ENCODE results near the gene RNF26.

Gene RNF26

DNA sequence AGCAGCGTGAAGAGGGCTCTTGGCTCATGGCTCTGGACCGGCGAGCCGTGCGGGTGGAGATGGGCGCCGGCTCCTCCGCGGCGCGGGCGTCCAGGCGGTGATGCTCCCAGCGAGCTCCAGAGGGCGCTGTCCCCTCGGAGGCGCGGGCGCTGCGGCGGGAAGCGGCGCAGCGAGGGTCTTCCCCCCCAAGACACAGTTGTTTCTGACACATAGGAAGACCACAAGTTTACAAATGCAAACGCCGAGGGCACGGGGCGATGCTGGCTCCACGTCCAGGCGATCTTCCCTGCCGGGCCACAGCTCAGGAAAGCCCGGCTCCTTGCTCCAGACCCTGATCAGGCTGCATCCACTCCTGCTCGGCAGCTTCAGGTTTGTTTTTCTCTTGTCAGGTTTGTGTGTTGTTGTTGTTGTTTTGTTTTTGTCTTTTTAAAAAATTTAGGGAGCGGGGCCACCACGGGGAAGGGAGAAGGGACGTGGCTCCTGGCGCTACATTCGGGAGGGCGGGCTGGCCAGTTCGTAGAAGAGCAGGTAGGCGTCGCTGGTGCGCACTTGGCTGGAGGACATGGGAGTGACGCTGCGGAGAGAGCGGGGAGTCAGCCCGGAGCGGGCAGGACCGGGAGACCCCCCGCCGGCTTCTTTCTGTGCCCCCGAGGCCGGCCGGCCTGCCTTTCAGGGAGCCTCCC lies 22.2 kb downstream of the RNF26 start:
- peak; percentile 71 for DNase-seq

GRCh38 chr11:119357074-119357473 lies 22.7 kb downstream of the RNF26 start:
- DNase-seq: no peak

DNA sequence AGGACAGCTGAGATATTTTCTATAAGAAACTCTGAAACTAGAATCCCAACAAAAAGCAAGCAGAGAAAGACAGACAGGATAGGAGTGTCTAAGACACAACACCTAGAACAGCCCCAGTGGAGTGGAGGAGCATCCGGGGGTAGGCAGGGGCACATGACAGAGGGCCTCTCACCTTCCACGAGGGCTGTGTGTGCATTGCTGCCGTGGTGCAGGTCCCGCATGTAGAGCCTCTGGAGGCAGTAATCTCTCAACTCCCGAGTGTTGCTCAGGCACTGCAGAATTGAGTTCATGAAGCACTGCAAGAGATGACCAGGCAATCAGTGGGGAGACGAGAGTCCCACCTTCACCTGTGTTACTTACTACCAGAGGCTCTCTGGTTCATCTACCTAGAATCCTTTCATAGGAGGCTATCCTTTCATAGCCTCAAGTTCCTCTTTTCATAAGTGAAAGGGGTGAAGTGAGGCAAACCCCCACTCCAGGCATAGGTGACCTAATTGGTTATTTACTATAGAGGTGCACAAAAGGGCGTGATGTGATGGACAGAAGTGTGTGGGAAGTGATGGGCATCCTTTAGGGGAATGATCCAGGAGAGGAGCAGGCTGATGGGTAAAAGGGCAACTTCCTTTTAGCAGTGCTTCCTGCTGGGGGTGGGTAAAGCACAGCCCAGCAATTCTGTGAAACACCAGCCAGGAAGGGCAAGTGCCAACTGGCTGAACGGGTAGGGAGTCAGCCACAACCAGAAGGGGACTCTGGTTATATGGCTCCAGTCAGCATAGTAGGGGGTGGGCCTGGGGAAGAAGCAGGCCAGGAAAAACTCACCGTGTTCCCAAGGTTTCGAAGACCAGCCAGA lies 25.3 kb downstream of the RNF26 start:
- no peak for DNase-seq

DNA sequence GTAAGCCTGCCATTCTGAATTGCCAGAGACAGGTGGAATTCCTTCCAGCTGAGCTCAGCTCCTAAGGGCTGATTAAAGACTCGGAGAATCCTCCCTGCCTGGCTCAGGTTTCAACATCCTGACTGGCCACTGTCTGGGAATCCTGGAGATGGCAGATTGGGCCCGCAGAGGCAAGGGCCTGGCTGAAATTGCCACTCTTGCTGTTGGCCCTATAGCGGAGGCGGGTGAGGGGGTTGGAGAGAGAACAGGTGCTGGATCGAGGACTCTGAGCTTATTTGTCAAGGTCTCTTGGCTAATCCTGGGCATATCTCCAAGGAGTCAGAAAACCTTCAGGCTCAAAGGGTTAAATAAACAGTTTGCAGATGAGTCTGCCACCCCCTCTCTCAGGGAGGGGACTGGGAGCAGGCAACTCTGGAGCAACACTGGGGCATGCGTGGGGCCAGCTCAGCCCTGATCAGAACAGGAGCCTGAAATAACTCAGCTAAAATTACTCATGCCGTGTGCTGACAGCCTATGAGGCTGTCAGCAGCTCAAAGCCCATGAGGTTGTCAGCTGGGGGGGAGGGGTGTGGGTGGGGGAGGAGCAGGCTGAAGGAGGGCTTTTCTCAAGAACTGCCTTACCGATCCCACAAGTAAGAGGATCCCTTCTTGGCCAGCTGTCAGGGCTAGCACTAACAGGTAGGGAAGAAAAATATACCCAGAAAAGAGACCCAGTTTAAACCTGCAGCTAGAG lies 26.9 kb downstream of the RNF26 start:
- DNase-seq: no peak

GRCh38 chr11:119361941-119362725 lies 27.8 kb downstream of the RNF26 start:
- DNase-seq: no peak

GRCh38 chr11:119362741-119363080 lies 28.4 kb downstream of the RNF26 start:
- DNase-seq: no peak

GRCh38 chr11:119363081-119363850 lies 28.9 kb downstream of the RNF26 start:
- no peak for DNase-seq

- peak; percentile 65 for DNase-seq
Observed at GRCh38 chr11:119363851-119364590, 29.7 kb downstream of the RNF26 start.

DNA sequence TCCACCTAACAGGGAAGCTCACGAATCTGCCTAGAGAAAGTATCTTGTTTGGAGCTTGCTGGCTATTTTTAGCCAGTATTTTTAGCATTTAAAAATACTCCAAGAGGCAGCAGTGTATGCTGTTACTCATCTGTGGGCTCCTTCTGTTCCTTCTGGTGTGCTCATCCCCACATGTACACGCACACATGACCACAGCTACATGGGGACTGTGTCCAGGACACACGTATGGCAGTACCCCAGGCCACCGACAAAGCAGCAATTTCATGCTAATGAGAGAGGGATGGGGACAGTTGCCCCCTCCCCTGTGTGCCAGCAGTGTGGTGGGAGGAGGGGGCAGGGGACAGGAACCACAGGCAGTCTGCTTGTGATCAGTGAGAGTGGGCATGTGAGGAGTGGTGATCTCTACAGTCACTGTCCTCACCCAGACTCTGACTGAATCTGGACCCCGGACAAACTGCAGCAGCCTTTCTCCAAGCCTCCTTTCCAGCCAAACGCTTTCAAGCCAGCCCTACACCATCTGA lies 30.8 kb downstream of the RNF26 start:
- DNase-seq: no peak

- DNase-seq: no peak
Observed at GRCh38 chr11:119366690-119367620, 32.6 kb downstream of the RNF26 start.

DNA sequence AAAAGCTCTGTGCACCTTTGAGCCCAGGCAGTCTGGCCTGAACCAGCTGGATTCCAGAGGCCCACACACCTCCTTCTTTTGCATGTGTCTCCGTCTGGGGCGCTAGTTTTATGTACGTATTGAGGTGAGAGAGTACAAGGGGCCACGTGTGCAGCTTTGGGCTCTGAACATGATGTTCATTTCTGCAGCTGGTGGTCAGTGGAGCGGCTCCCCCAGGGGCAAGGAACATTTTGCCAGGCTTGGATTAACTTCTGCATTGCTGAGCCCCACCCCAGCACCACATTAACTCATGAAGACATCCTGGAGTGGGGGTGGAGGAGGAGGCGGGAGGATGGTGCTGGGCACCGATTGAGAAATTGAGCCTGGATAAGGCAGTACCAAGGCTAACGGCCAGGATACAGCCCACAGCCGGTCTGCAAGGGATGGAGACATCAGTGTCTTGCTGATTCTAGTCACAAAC lies 33.4 kb downstream of the RNF26 start:
- no peak for DNase-seq

- no peak for DNase-seq
Observed at GRCh38 chr11:119368121-119369034, 34.1 kb downstream of the RNF26 start.

- no peak for DNase-seq
Observed at GRCh38 chr11:119369132-119369925, 35.0 kb downstream of the RNF26 start.

DNA sequence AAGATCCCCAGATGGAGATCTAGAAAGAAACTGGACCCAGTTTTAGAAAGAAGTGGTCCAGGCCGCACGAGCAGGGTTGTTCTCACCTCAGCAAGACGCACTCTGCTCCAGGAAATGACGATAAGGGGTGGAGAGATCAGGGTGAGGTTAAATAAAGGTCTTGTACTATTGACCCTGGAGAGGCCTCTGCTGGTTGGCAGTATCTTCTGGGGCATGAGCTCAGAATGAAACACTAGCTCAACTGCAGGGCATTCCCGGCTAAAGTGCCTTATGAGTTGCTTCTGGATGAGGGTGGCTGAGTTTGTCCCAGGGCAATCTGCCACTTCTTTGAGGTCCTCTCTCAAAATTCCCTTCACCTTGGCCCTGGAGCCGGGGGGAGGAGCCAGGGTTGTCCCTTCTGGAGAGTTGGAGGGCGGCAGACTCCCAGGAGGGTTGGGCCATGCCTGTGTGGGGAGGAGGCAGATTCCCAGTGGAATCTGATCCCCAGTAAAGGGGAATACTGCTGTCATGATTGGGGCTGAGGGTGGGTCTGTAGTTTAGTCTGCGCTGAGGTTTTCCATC lies 36.2 kb downstream of the RNF26 start:
- DNase-seq: no peak

DNA sequence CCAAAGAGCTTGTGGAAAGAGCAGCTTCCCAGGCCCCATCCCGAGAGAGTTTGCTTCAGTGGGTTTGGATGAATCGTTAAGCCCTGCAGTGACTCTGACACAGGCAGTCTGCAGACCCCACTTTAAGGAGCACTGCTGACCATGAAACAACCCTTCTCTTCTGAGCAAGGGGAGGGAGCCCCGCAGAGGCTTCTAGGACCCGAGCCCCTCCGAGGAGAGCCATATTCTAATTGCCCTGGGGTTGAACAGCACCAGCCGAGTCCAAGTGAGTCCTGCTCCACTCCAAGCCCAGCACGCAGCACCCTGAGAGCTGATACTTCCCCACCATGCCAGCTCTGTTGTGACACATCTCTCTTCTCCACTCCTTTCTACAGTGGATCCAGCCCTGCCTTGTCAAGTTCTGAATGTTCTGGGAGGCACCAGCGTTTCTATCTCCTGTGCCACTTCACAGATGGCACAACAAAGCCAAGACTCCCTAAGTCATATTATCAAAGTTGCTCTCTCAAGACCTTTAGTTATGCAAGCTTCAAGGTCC lies 36.8 kb downstream of the RNF26 start:
- DNase-seq: no peak

GRCh38 chr11:119371778-119372182 lies 37.5 kb downstream of the RNF26 start:
- no peak for DNase-seq

Data from activated CD8-positive, alpha-beta memory T cell treated with anti-CD3 and anti-CD28 coated beads, Interleukin-2, amount 50 U/mL, for 4 hours (primary cell).